AML-193 (cell line): Measurements from ENCODE around the gene SNX13.
"Not testable (repeated sequence)": the region's sequence is repeated elsewhere in the genome, so short reads cannot be mapped to it uniquely, and the experiment has no call there.

ENCODE experiments used
- DNase-seq, 2 experiments: peaks; one replicate each; lab custom pipeline; 2025; lab: John Stamatoyannopoulos, UW

Gene SNX13

GRCh38 chr7:17912050-17912449 is 28.2 kb downstream of the SNX13 start:
- DNase-seq, result no peak

GRCh38 chr7:17910377-17910776 is 29.9 kb downstream of the SNX13 start:
- DNase-seq, result no peak

GRCh38 chr7:17909310-17909709 is 31.0 kb downstream of the SNX13 start:
- not testable (repeated sequence) for DNase-seq

GRCh38 chr7:17907014-17907413 is 33.3 kb downstream of the SNX13 start:
- DNase-seq, result no peak

GRCh38 chr7:17903337-17903736 is 37.0 kb downstream of the SNX13 start:
- DNase-seq, result no peak

GRCh38 chr7:17902599-17902998 is 37.7 kb downstream of the SNX13 start:
- no peak for DNase-seq

GRCh38 chr7:17900464-17900863 is 39.8 kb downstream of the SNX13 start:
- DNase-seq, result no peak

GRCh38 chr7:17898111-17898510 is 42.2 kb downstream of the SNX13 start:
- DNase-seq, result no peak

- no peak for DNase-seq
Observed at GRCh38 chr7:17887286-17887685, 53.0 kb downstream of the SNX13 start.

- no peak for DNase-seq
Observed at GRCh38 chr7:17882685-17883084, 57.6 kb downstream of the SNX13 start.

GRCh38 chr7:17879075-17879661 is 61.1 kb downstream of the SNX13 start:
- DNase-seq, result no peak

- no peak for DNase-seq
Observed at GRCh38 chr7:17878627-17879026, 61.7 kb downstream of the SNX13 start.

GRCh38 chr7:17871815-17872533 is 68.3 kb downstream of the SNX13 start:
- no peak for DNase-seq

- DNase-seq, result no peak
Observed at GRCh38 chr7:17870406-17870805, 69.9 kb downstream of the SNX13 start.

- DNase-seq, result no peak
Observed at GRCh38 chr7:17863809-17864143, 76.5 kb downstream of the SNX13 start.

GRCh38 chr7:17863095-17863808 is 77.0 kb downstream of the SNX13 start:
- DNase-seq, result no peak

- DNase-seq, result no peak
Observed at GRCh38 chr7:17856251-17856650, 84.0 kb downstream of the SNX13 start.

GRCh38 chr7:17855202-17855601 is 85.1 kb downstream of the SNX13 start:
- DNase-seq, result no peak

- no peak for DNase-seq
Observed at GRCh38 chr7:17854261-17855047, 85.8 kb downstream of the SNX13 start.

GRCh38 chr7:17852361-17852760 is 87.9 kb downstream of the SNX13 start:
- no peak for DNase-seq

GRCh38 chr7:17849504-17849903 is 90.8 kb downstream of the SNX13 start:
- DNase-seq, result no peak

- DNase-seq, result no peak
Observed at GRCh38 chr7:17848516-17848915, 91.8 kb downstream of the SNX13 start.

GRCh38 chr7:17846935-17847334 is 93.4 kb downstream of the SNX13 start:
- DNase-seq, result no peak
